Glutamatergic neuron (in vitro differentiated cells): ENCODE results near the gene CC2D1B. TPM values are rescaled to one million over a fixed set of nuclear protein-coding genes. Genes with fewer than 3 reads are reported as not detected.

Experiments used
- DNase-seq: peaks from one replicate; pipeline ENCODE4 v3.0.0; 2022
- H3K27ac Mint-ChIP-seq: one replicate; pipeline ENCODE4 v1.8.0; 2020; ENCODE audit warnings: mild to moderate bottlenecking, mixed read lengths, inconsistent platforms; ENCODE audit not compliant: unreplicated experiment
- H3K27me3 Mint-ChIP-seq: one replicate; pipeline ENCODE4 v1.8.0; 2020; ENCODE audit warnings: mild to moderate bottlenecking, moderate library complexity, mixed read lengths, inconsistent platforms; ENCODE audit not compliant: unreplicated experiment
- H3K36me3 Mint-ChIP-seq: one replicate; pipeline ENCODE4 v1.8.0; 2020; ENCODE audit warnings: mild to moderate bottlenecking, mixed read lengths, inconsistent platforms; ENCODE audit not compliant: unreplicated experiment
- H3K4me1 Mint-ChIP-seq: one replicate; pipeline ENCODE4 v1.8.0; 2020; ENCODE audit warnings: mild to moderate bottlenecking, low read depth, mixed read lengths, inconsistent platforms; ENCODE audit not compliant: unreplicated experiment
- H3K4me3 Mint-ChIP-seq: one replicate; pipeline ENCODE4 v1.8.0; 2020; ENCODE audit warnings: mild to moderate bottlenecking, mixed read lengths, inconsistent platforms; ENCODE audit not compliant: unreplicated experiment
- H3K9me3 Mint-ChIP-seq: one replicate; pipeline ENCODE4 v1.8.0; 2020; ENCODE audit warnings: mild to moderate bottlenecking, moderate library complexity, mixed read lengths, inconsistent platforms; ENCODE audit not compliant: unreplicated experiment
- total RNA-seq: library from RNA; stranded (reverse); fragmentation: NEBNext Ultra II Directional; extraction: Animal tissue kit (Norgen Biotek cat#: 25700); gene quantifications from one replicate; pipeline ENCODE4 v1.2.1, GENCODE V29; 2021; ENCODE audit not compliant: unreplicated experiment
- TF ChIP-seq, protein P1 (sequence below): fragments of 200-600 bp; sonication (generic); IDR thresholded peaks from one replicate; pipeline ENCODE4 v1.5.0; 2021; ENCODE audit not compliant: partially characterized antibody, unreplicated experiment

CC2D1B gene
- total RNA-seq, 1 donor from 2014 or later: 54.9 TPM

DNA sequence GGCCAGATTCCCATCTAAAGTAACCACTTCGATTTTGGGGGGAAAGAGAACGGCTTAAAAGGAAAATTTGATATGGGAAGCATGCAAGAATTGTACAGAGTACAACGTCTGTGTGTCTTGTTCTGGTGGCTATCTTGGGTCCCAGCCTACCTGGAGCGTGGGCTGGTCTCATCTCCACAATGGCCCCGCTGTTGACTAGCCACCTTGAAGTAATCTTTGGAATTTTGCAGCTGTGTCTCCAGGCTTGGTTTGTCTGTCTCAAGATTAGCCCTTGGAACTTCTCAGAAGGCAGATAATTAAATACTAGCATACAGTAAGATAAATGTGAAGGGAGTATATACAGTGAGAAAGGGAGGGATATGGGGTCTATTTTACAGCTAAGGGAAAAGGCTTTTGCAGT lies 1.3 kb upstream of the CC2D1B start:
- TF ChIP-seq, protein P1, sequence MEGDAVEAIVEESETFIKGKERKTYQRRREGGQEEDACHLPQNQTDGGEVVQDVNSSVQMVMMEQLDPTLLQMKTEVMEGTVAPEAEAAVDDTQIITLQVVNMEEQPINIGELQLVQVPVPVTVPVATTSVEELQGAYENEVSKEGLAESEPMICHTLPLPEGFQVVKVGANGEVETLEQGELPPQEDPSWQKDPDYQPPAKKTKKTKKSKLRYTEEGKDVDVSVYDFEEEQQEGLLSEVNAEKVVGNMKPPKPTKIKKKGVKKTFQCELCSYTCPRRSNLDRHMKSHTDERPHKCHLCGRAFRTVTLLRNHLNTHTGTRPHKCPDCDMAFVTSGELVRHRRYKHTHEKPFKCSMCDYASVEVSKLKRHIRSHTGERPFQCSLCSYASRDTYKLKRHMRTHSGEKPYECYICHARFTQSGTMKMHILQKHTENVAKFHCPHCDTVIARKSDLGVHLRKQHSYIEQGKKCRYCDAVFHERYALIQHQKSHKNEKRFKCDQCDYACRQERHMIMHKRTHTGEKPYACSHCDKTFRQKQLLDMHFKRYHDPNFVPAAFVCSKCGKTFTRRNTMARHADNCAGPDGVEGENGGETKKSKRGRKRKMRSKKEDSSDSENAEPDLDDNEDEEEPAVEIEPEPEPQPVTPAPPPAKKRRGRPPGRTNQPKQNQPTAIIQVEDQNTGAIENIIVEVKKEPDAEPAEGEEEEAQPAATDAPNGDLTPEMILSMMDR: no peak
- Mint-ChIP-seq H3K27me3 (peaks cover 8% of the 10 kb centered on the region), H3K36me3 (no peaks in the 10 kb centered on the region), H3K4me1 (peaks cover 7% of the 10 kb centered on the region), H3K27ac (no peak overlapping the region), H3K4me3 (peak overlapping the region; percentile 49), H3K9me3 (peaks cover 14% of the 10 kb centered on the region)
- no peak for DNase-seq

DNA sequence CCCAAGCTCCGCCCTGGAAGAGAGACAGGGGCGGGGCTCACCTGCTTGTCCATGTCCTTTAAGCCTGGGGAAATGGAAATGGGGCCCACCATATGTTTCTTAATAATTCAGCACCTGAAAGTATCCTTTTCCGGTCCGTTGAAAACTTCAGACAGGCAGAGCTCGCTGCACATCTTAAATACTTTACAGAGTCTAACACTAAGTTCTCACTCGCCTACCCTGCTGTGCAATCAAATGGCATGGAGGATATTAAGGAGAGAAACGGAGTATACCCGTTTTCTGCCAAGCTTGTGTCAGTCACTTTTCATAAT lies 467 bp upstream of the CC2D1B start:
- Mint-ChIP-seq H3K4me1 (peaks cover 7% of the 10 kb centered on the region), H3K27me3 (peaks cover 10% of the 10 kb centered on the region), H3K4me3 (peak overlapping the region; percentile 86), H3K9me3 (peaks cover 15% of the 10 kb centered on the region), H3K27ac (peak overlapping the region; percentile 94), H3K36me3 (peaks cover 4% of the 10 kb centered on the region)
- TF ChIP-seq, protein P1: no peak
- DNase-seq: no peak

DNA sequence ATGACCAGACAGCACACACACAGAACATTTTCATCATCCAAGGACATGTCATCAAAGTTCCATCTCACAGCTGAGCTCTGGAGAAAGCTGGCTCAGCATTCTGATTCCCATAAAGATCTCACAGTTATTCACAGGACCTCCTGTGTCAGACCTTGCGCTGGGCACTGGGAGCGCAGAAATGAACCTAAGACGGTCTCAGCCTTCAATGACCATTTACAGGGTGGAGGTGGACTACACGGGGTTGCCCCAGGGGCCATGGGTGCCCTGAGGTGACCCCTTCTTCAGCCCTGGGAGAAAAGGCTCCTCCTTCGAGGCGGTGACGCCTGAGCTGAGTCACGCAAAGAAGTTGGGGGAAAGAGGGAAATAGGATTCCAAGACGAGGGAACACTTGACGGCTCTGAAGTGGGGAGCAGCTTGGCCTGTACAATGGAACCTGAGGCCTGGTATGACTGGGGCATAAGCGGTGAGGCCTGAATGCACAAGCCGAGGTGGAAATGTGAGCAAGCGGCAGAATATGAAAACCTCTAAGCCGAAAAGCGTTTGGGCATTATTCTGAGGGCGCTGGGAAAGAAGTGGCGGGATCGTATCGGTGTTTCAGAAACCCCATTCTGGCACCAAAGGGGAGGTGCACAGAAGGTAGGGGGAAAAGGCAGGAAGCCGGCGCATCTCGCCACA lies 797 bp downstream of the CC2D1B start:
- Mint-ChIP-seq H3K27ac (peak overlapping the region; percentile 100), H3K27me3 (peaks cover 13% of the 10 kb centered on the region), H3K36me3 (peaks cover 6% of the 10 kb centered on the region), H3K4me1 (peaks cover 7% of the 10 kb centered on the region), H3K9me3 (peaks cover 15% of the 10 kb centered on the region), H3K4me3 (peak overlapping the region; percentile 99)
- TF ChIP-seq, protein P1: no peak
- DNase-seq: peak; percentile 36

- H3K4me1 Mint-ChIP-seq: peaks cover 7% of the 10 kb centered on the region
- DNase-seq: no peak
- TF ChIP-seq, protein P1: no peak
- peaks cover 13% of the 10 kb centered on the region for H3K27me3 Mint-ChIP-seq
- H3K4me3 Mint-ChIP-seq: peak overlapping the region; percentile 99
- peak overlapping the region; percentile 100 for H3K27ac Mint-ChIP-seq
- peaks cover 15% of the 10 kb centered on the region for H3K9me3 Mint-ChIP-seq
- H3K36me3 Mint-ChIP-seq: peaks cover 6% of the 10 kb centered on the region
These were observed 1.7 kb downstream of the CC2D1B start for GRCh38 chr1:52364235-52364839.

DNA sequence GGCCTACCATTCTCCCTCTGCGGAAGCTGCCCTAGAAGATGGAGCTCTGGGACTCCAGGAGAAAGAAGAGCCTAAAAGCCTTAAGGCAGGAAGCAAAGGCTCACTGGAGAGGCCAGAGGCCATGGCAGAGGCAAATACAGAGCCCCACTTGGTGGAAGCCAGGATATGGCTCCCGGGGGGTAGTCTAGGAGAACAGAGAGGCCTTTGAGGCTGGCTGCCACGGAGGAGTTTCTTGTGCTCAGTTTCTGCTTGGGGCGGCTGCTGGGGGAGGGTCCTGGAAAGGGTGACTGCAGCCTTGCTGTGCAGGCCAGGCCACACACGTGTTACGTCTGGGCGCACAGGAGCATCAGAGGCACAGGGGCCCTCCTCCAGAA lies 5.4 kb downstream of the CC2D1B start:
- Mint-ChIP-seq H3K4me3 (no peak overlapping the region), H3K36me3 (peaks cover 8% of the 10 kb centered on the region), H3K9me3 (peaks cover 8% of the 10 kb centered on the region), H3K27ac (no peak overlapping the region), H3K27me3 (peaks cover 12% of the 10 kb centered on the region), H3K4me1 (peaks cover 2% of the 10 kb centered on the region)
- DNase-seq: no peak
- TF ChIP-seq, protein P1: no peak
